ENCODE data around the gene SMAD7.

SMAD7 gene

DNA sequence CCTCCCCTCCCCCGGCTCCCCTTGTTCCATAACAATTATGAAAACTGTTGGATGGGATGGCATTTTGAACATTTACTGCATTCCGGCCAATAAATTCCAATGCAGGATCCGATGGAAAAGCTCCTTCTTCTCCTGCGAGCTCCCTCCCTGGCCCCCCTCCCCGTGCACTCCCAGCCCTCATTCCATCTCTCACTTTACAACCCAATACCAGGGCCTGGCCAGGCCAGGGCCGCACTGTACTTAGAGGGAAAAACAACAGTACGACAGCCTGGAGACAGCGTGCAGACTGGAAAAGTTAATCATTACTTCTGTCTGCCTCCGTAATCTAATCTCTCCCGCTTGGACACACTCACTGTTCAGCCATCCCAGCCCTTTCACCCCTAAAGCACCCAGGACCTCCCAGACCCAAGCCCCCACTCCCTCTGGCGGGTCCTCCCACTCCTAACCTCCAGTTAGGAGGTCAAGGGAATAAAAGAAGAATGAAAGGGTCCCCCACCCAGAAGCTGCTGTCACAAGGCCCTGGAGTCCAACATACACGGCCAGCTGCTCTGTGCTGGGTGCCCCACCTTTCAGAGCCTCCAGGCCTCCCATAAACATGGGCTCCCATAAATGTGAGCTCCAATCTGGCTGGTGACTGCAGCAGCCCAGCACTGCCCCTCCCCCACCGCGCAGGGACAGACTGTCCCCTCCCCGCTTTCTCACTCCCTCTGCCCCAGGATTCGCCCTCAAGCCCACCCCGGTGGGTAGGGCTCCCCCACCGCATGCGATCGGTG lies 20.6 kb downstream of the SMAD7 start (continued):
- TF ChIP-seq PATZ1 (CRISPR knock-in tag; IDR thresholded peaks at IDR 0.05; ENCODE audit: borderline replicate concordance) (0 out of 2 replicates have a peak, but pooled peaks have one; percentile 8), PPARA (CRISPR knock-in tag; IDR thresholded peaks at IDR 0.05; ENCODE audit: borderline replicate concordance) (no peak)

- TF ChIP-seq CSDC2 (CRISPR knock-in tag; IDR thresholded peaks at IDR 0.05) (no peak), ARNTL (CRISPR knock-in tag; IDR thresholded peaks at IDR 0.05; ENCODE audit: borderline replicate concordance, low read depth) (no peak), ZFP3 (CRISPR knock-in tag; IDR thresholded peaks at IDR 0.05) (no peak)
- peak; percentile 0; the same call in 2 of the 3 replicates for ATAC-seq
Observed at GRCh38 chr18:48929212-48929612, 21.6 kb downstream of the SMAD7 start.

- TF ChIP-seq ZC3H10 (CRISPR knock-in tag; IDR thresholded peaks at IDR 0.05) (no peak), ZNF8 (CRISPR knock-in tag; IDR thresholded peaks at IDR 0.05) (no peak)
Observed at GRCh38 chr18:48928787-48929186, 22.0 kb downstream of the SMAD7 start.

DNA sequence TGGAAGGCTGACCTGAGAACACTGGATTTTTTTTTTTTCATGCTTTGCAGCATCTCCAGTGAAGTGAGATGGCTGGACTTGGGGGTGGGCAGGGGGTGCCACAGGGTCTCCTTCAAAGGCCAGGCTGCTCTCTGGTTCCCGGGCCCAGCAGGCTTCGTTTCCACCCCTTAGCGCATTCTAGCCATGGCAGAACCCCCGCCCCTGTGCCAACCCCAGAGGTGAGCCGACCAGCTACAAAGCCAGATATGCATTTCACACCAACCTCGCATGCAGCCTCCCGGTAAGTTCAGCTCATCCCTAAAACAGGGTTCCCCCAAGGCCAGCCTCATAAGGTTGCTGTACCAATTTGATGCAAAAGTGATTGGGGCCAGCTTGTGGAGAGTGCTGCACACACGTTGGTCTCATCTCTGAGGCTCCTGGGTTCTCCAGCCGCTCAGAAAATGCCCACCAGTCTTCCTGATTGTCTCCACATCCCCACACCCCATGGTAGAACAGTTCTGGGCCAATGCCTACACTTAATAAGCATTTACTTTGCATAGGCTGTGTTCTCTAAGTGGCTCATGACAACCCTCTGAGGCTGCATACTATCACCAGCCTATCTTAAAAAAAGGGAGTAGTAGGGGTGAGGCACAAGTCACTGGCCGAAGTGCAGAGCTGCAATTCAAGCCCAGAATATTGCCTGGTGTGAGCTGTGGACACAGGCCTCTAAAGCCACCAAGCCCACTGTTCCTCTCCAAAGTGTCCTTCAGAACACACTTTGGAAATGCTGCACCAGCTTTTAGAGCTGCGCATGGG lies 23.3 kb downstream of the SMAD7 start:
- ATAC-seq = no peak
- TF ChIP-seq ZNF8 (CRISPR knock-in tag; IDR thresholded peaks at IDR 0.05) = no peak
- TF ChIP-seq, protein P1, sequence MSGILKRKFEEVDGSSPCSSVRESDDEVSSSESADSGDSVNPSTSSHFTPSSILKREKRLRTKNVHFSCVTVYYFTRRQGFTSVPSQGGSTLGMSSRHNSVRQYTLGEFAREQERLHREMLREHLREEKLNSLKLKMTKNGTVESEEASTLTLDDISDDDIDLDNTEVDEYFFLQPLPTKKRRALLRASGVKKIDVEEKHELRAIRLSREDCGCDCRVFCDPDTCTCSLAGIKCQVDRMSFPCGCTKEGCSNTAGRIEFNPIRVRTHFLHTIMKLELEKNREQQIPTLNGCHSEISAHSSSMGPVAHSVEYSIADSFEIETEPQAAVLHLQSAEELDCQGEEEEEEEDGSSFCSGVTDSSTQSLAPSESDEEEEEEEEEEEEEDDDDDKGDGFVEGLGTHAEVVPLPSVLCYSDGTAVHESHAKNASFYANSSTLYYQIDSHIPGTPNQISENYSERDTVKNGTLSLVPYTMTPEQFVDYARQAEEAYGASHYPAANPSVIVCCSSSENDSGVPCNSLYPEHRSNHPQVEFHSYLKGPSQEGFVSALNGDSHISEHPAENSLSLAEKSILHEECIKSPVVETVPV (CRISPR knock-in tag; IDR thresholded peaks at IDR 0.05) = no peak

More at GRCh38 chr18:48928787-48929186, 22.0 kb downstream of the SMAD7 start:
- ATAC-seq = peak; percentile 59

GRCh38 chr18:48926420-48926857 lies 24.3 kb downstream of the SMAD7 start:
- ATAC-seq = no peak
- TF ChIP-seq RARB (CRISPR knock-in tag; IDR thresholded peaks at IDR 0.05) (no peak), TOX (CRISPR knock-in tag; IDR thresholded peaks at IDR 0.05; ENCODE audit: borderline replicate concordance) (no peak), CSDC2 (CRISPR knock-in tag; IDR thresholded peaks at IDR 0.05) (no peak), ZNF565 (CRISPR knock-in tag; conservative IDR thresholded peaks at IDR 0.05; ENCODE audit: low read depth) (no peak), ZNF8 (CRISPR knock-in tag; IDR thresholded peaks at IDR 0.05) (no peak), OSR1 (CRISPR knock-in tag; IDR thresholded peaks at IDR 0.05) (no peak), ISL1 (CRISPR knock-in tag; IDR thresholded peaks at IDR 0.05) (no peak), SNAI2 (CRISPR knock-in tag; IDR thresholded peaks at IDR 0.05) (no peak), BACH2 (CRISPR knock-in tag; IDR thresholded peaks at IDR 0.05; ENCODE audit: borderline replicate concordance) (no peak), GLIS3 (CRISPR knock-in tag; IDR thresholded peaks at IDR 0.05) (no peak)
- TF ChIP-seq, protein P1 (CRISPR knock-in tag; IDR thresholded peaks at IDR 0.05) = no peak
- TF ChIP-seq, protein P2, sequence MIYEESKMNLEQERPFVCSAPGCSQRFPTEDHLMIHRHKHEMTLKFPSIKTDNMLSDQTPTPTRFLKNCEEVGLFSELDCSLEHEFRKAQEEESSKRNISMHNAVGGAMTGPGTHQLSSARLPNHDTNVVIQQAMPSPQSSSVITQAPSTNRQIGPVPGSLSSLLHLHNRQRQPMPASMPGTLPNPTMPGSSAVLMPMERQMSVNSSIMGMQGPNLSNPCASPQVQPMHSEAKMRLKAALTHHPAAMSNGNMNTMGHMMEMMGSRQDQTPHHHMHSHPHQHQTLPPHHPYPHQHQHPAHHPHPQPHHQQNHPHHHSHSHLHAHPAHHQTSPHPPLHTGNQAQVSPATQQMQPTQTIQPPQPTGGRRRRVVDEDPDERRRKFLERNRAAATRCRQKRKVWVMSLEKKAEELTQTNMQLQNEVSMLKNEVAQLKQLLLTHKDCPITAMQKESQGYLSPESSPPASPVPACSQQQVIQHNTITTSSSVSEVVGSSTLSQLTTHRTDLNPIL (CRISPR knock-in tag; IDR thresholded peaks at IDR 0.05; ENCODE audit: low read depth) = no peak

- ATAC-seq = no peak
- TF ChIP-seq, protein P3, sequence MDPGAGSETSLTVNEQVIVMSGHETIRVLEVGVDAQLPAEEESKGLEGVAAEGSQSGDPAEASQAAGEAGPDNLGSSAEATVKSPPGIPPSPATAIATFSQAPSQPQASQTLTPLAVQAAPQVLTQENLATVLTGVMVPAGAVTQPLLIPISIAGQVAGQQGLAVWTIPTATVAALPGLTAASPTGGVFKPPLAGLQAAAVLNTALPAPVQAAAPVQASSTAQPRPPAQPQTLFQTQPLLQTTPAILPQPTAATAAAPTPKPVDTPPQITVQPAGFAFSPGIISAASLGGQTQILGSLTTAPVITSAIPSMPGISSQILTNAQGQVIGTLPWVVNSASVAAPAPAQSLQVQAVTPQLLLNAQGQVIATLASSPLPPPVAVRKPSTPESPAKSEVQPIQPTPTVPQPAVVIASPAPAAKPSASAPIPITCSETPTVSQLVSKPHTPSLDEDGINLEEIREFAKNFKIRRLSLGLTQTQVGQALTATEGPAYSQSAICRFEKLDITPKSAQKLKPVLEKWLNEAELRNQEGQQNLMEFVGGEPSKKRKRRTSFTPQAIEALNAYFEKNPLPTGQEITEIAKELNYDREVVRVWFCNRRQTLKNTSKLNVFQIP (CRISPR knock-in tag; IDR thresholded peaks at IDR 0.05; ENCODE audit: borderline replicate concordance, low read depth) = no peak
- TF ChIP-seq ZC3H10 (CRISPR knock-in tag; IDR thresholded peaks at IDR 0.05) = no peak
- no peak for TF ChIP-seq ZNF565 (CRISPR knock-in tag; conservative IDR thresholded peaks at IDR 0.05; ENCODE audit: low read depth)
- TF ChIP-seq ZNF8 (CRISPR knock-in tag; IDR thresholded peaks at IDR 0.05) = no peak
- TF ChIP-seq ZNF70 (CRISPR knock-in tag; IDR thresholded peaks at IDR 0.05) = no peak
- TF ChIP-seq, protein P1 (CRISPR knock-in tag; IDR thresholded peaks at IDR 0.05) = no peak
- TF ChIP-seq OSR1 (CRISPR knock-in tag; IDR thresholded peaks at IDR 0.05) = no peak
- no peak for TF ChIP-seq ISL1 (CRISPR knock-in tag; IDR thresholded peaks at IDR 0.05)
- TF ChIP-seq GLIS3 (CRISPR knock-in tag; IDR thresholded peaks at IDR 0.05) = no peak
- TF ChIP-seq CSDC2 (CRISPR knock-in tag; IDR thresholded peaks at IDR 0.05) = no peak
- no peak for TF ChIP-seq SNAI2 (CRISPR knock-in tag; IDR thresholded peaks at IDR 0.05)
- TF ChIP-seq ARNTL (CRISPR knock-in tag; IDR thresholded peaks at IDR 0.05; ENCODE audit: borderline replicate concordance, low read depth) = no peak
- no peak for TF ChIP-seq PPARA (CRISPR knock-in tag; IDR thresholded peaks at IDR 0.05; ENCODE audit: borderline replicate concordance)
- no peak for TF ChIP-seq ZFP30 (CRISPR knock-in tag; IDR thresholded peaks at IDR 0.05)
- no peak for TF ChIP-seq TOX (CRISPR knock-in tag; IDR thresholded peaks at IDR 0.05; ENCODE audit: borderline replicate concordance)
- TF ChIP-seq RARB (CRISPR knock-in tag; IDR thresholded peaks at IDR 0.05) = no peak
Observed at GRCh38 chr18:48925491-48925780, 25.3 kb downstream of the SMAD7 start.
